HFFc6 (cell line): ENCODE data around the gene MAST4. TPM values are rescaled to one million over a fixed set of nuclear protein-coding genes. Genes with fewer than 3 reads are reported as not detected.

Source experiments
- DNase-seq: peaks from one replicate; pipeline ENCODE4 v3.0.0-alpha.2; 2018
- H3K27ac Mint-ChIP-seq: 2 replicates; pipeline ENCODE4 v1.8.0; 2020; ENCODE audit warnings: mild to moderate bottlenecking, mixed read lengths
- H3K27me3 Mint-ChIP-seq: 2 replicates; pipeline ENCODE4 v1.8.0; 2021; ENCODE audit warnings: mild to moderate bottlenecking, moderate library complexity, mixed read lengths; ENCODE audit not compliant: insufficient read depth
- H3K36me3 Mint-ChIP-seq: 2 replicates; pipeline ENCODE4 v1.8.0; 2021; ENCODE audit warnings: low read depth, mixed read lengths
- H3K4me1 Mint-ChIP-seq: 2 replicates; pipeline ENCODE4 v1.8.0; 2020; ENCODE audit warnings: low read depth, mixed read lengths
- H3K4me3 Mint-ChIP-seq: 2 replicates; pipeline ENCODE4 v1.8.0; 2020; ENCODE audit warnings: mild to moderate bottlenecking, moderate library complexity, mixed read lengths
- H3K9me3 Mint-ChIP-seq: 2 replicates; pipeline ENCODE4 v1.8.0; 2020; ENCODE audit warnings: mild to moderate bottlenecking, mixed read lengths
- CTCF ChIP-seq: fragments of 200-600 bp; sonication (generic); IDR thresholded peaks from 2 replicates; pipeline ENCODE4 v1.5.0; 2021; ENCODE audit warnings: antibody characterized with exemption, mild to moderate bottlenecking
- total RNA-seq, 6 experiments: library from RNA; stranded (reverse); fragmentation: NEBNext Ultra II Directional; extraction: Animal tissue kit (Norgen Biotek cat#: 25700); gene quantifications; 2 replicates in 1 of 6; 3 replicates in 5 of 6; pipeline ENCODE4 v1.2.3, GENCODE V29; 2021

MAST4 gene
- total RNA-seq, 6 experiments from 2014 or later, result 3.0 to 5.6 (median 3.9) TPM

DNA sequence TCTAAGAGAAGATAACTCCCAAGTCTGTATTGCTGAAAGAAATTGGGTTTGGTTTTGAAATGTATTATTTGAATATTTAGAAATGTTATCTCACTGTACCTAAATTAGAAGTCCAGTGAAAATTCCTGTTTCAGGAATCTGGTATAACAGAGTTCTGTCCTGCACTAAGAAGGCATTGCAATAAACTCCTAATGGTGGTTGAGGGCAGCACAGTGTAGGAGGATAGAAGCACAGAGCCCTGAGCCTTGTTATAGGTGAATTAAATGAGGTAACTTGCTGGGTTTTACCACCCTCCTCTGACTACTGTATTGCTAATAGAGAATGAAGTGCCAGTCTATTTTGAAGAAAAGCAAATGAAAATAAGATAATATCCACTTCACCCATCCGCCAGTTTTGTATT, 457.0 kb downstream of the MAST4 start:
- Mint-ChIP-seq H3K4me3 (no peak overlapping the region), H3K36me3 (no peaks in the 10 kb centered on the region), H3K27ac (no peak overlapping the region), H3K27me3 (no peaks in the 10 kb centered on the region; the same call in 1 of the 2 replicates), H3K4me1 (peaks cover 7% of the 10 kb centered on the region; the same call in 1 of the 2 replicates), H3K9me3 (no peaks in the 10 kb centered on the region)
- TF ChIP-seq CTCF, result no peak
- no peak for DNase-seq

DNA sequence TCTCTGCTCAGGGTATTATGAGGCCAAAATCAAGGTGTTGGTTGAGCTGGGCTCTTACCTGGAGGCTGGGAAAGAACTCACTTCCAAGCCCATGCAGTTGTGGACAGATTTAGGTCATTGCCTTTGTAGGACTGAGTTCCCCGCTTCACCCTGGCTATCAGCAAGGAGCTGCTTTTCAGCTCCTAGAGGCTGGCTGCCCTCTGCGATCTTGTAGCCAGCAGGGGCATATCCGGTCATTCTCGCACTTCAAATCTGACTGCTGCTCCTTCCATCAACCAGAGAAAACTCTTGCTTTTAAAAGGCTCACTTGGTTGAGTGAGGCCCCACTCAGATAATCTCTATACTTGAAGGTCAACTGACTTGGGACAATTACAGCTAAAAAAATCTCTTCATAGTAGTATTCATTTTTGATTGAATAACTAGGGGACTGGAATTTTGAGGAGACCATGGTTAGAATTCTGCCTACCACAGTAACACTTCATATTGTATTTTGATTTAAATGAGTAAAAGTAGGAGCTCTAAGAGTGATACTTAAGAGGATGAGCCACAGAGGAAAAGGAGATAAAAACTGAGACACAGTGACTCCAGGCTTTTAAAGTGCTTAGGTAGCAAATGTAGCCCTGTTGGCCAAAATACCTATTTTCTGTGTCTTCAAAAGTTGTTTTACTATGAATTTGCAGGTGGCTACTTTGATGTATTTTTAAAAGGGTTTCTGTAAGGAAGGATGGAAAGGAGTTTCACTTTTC, 463.0 kb downstream of the MAST4 start:
- peak overlapping the region; percentile 64 for H3K4me3 Mint-ChIP-seq
- no peaks in the 10 kb centered on the region for H3K9me3 Mint-ChIP-seq
- no peaks in the 10 kb centered on the region; the same call in 1 of the 2 replicates for H3K27me3 Mint-ChIP-seq
- peak overlapping the region; percentile 41 for H3K27ac Mint-ChIP-seq
- no peak for DNase-seq
- TF ChIP-seq CTCF, result no peak
- H3K4me1 Mint-ChIP-seq, result peaks cover 25% of the 10 kb centered on the region
- 0 out of 2 replicates have a peak, but pooled peaks cover 4% of the 10 kb centered on the region for H3K36me3 Mint-ChIP-seq

DNA sequence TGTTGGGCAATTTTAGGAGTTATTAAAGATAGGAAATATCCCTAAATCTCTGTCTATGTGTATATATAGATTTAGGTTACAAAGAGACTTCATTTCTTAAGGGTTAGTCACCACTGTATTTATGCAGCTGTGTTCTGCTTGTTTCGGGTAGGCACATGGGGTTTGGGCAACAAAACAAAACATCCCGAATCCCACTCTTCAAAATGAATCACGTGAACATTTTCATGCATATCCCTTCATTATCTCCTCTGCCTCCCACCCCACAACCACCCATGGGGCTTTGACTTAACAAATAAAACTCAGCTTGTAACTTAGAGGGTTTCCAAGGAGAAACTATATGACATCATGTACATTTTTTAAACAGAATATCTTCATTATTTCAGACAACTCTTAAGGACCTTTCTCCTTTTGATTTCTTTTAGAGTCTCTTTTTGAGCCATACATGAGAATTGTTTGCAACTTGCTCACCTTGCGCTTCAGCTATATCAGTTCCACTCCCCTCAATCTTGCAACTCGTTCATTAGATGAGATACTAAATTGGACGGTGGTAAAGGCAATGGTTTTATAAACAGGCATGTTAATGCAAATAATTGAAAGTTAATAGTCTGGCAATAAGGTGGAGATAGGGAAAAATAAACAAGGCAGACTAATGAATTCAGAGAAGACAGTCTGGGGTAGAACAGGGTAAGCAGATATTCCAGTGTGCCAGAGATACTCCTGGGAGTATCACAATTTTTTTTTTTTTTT, 463.7 kb downstream of the MAST4 start:
- H3K36me3 Mint-ChIP-seq, result 0 out of 2 replicates have a peak, but pooled peaks cover 4% of the 10 kb centered on the region
- no peak for TF ChIP-seq CTCF
- peak overlapping the region; percentile 64 for H3K4me3 Mint-ChIP-seq
- peaks cover 25% of the 10 kb centered on the region for H3K4me1 Mint-ChIP-seq
- H3K27ac Mint-ChIP-seq, result peak overlapping the region; percentile 41; the same call in 1 of the 2 replicates
- no peaks in the 10 kb centered on the region for H3K9me3 Mint-ChIP-seq
- DNase-seq, result no peak
- no peaks in the 10 kb centered on the region; the same call in 1 of the 2 replicates for H3K27me3 Mint-ChIP-seq

DNA sequence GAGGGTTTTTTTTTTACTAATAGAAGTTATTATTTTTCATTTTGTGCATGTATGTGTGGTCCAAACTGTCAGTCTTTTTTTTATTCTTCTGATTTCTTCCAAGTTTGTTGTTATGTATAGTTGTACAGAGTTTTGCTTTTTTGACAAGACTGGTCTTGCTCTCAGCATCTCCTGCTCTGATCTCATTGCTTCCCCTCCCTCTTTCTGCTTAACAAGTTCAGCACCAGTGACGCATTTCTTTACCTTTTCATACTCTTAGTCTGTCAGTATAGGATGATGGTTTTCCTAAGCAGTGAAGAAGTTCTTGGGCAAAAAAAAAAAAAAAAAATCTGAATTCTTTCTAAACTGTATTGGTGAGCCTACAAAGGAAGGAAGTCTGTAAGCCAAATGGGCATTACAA, 465.3 kb downstream of the MAST4 start:
- H3K36me3 Mint-ChIP-seq, result 0 out of 2 replicates have a peak, but pooled peaks cover 4% of the 10 kb centered on the region
- H3K27ac Mint-ChIP-seq, result no peak overlapping the region
- H3K4me3 Mint-ChIP-seq, result no peak overlapping the region
- H3K27me3 Mint-ChIP-seq, result no peaks in the 10 kb centered on the region; the same call in 1 of the 2 replicates
- H3K9me3 Mint-ChIP-seq, result no peaks in the 10 kb centered on the region
- TF ChIP-seq CTCF, result no peak
- no peak for DNase-seq
- H3K4me1 Mint-ChIP-seq, result peaks cover 25% of the 10 kb centered on the region

DNA sequence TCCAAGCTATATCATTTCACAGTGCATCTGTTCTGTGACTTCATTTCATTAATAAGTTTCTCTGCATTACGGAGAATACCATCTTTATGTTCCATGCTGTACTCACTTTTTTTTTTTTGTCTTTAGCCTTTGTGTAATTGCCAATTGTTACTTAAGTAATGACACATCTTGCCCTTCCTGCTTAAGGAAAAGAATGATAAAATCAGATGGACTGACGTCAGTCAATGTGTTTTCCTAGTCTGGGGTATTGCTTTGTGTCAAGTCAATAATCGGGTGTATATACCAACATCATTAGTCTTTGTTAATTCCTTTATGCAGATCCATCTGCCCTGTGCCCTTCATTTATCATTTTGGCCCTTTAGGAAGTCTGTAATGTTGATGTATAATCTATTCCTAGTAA, 466.9 kb downstream of the MAST4 start:
- no peak for DNase-seq
- Mint-ChIP-seq H3K27me3 (no peaks in the 10 kb centered on the region; the same call in 1 of the 2 replicates), H3K4me1 (peaks cover 25% of the 10 kb centered on the region), H3K9me3 (no peaks in the 10 kb centered on the region), H3K4me3 (no peak overlapping the region), H3K27ac (no peak overlapping the region), H3K36me3 (0 out of 2 replicates have a peak, but pooled peaks cover 4% of the 10 kb centered on the region)
- TF ChIP-seq CTCF, result no peak
